Stimulated activated CD8-positive, alpha-beta memory T cell treated with anti-CD3 and anti-CD28 coated beads, Interleukin-12 subunit alpha, Interleukin-12 subunit beta, amount 100 ng/mL, for 24 hours (primary cell): ENCODE measurements around the gene TMEFF1.

ENCODE experiments used
- DNase-seq: peaks from one replicate; pipeline ENCODE4 v3.0.0-alpha.2; 2020; ENCODE audit errors: extremely low read depth

The TMEFF1 gene

GRCh38 chr9:100605405-100605804 is 132.5 kb downstream of the TMEFF1 start:
- DNase-seq, result no peak

- no peak for DNase-seq
These were observed 146.2 kb downstream of the TMEFF1 start for GRCh38 chr9:100619194-100619593.

GRCh38 chr9:100619665-100620064 is 146.7 kb downstream of the TMEFF1 start:
- DNase-seq, result no peak

- no peak for DNase-seq
These were observed 151.0 kb downstream of the TMEFF1 start for GRCh38 chr9:100623969-100624368.

- no peak for DNase-seq
These were observed 154.0 kb downstream of the TMEFF1 start for GRCh38 chr9:100626949-100627348.
